HG03521 (cell line): ENCODE results near the gene MBD4.
A peak's percentile ranks its signal among the peaks of the same experiment; 100 is the strongest.
"Not testable (repeated sequence)": the region's sequence is repeated elsewhere in the genome, so short reads cannot be mapped to it uniquely, and the experiment has no call there.

Source experiments
- ATAC-seq: cut with Tn5 transposase; IDR thresholded peaks from one replicate; pipeline ENCODE4 v1.9.1; 2021; ENCODE audit warnings: mild to moderate bottlenecking, moderate library complexity; ENCODE audit not compliant: unreplicated experiment

Gene MBD4

GRCh38 chr3:129384594-129385323, 55.0 kb downstream of the MBD4 start:
- ATAC-seq = no peak

DNA sequence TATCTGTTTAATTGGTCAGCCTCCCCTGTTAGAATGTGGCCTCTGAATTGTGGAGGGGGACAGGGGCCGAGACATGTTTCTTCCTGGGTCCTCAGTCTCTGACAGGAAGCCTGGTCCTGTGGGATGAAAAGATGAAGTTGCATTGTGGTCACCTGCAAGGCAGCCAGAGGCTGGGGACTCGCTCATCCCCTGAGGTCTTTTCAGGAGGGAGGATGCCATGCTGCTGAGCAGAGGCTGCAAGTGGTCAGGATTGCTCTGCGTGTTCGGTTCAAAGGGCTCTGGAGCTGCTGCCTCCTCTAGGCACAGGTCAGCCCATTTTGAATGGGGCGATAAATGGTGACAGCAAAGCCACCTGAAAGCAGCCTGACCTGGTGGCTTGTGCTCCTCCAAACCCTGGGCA, 55.6 kb downstream of the MBD4 start:
- ATAC-seq = not testable (repeated sequence)

DNA sequence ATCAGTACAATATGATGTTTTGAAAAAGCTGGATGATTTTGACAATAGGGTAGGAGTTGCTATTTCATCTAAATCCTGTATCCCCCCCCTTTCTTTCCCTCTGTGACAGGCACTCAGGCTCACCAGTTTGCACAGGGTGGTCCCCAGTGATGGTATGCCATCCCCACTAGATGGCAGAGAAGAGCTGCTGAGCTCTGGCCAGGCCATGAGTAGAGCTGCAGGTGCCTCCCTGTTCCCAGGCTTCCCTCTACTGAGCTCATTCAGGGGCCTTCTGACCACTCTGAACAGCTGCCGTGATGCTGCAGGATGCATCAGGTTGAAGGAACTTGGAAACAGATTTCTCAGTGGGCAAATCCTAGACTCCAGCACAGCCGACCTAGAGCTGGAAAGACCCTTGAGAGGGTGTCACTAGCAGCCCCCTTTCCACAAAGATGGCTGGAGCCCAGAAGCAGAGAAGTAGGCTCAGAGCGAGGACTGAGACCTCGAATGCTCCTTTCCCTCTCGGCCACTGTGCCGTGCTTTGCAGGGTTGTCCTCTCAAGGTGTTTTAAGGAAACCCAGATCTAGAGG, 56.4 kb downstream of the MBD4 start:
- peak; percentile 73 for ATAC-seq

- no peak for ATAC-seq
Measured at GRCh38 chr3:129382366-129382765, 57.4 kb downstream of the MBD4 start.
